Measurements from ENCODE around the gene NFYB.

GRCh38 chr12:104072099-104072498, 65.9 kb downstream of the NFYB start:
- TF ChIP-seq EZH2 (IDR thresholded peaks at IDR 0.05; ENCODE audit: borderline replicate concordance, low read depth, low read length, poor library complexity, severe bottlenecking) (no peak), CTCF (conservative IDR thresholded peaks at IDR 0.05; ENCODE audit: low read depth, low read length) (no peak)
